Fibroblast of peridontal ligament (primary cell): ENCODE data around the gene SLC7A8.
A peak's percentile ranks its signal among the peaks of the same experiment; 100 is the strongest.

Experiments
- DNase-seq: peaks from one replicate; pipeline ENCODE4 v3.0.0-alpha.2; 2010; ENCODE audit errors: extremely low read depth

Gene SLC7A8

DNA sequence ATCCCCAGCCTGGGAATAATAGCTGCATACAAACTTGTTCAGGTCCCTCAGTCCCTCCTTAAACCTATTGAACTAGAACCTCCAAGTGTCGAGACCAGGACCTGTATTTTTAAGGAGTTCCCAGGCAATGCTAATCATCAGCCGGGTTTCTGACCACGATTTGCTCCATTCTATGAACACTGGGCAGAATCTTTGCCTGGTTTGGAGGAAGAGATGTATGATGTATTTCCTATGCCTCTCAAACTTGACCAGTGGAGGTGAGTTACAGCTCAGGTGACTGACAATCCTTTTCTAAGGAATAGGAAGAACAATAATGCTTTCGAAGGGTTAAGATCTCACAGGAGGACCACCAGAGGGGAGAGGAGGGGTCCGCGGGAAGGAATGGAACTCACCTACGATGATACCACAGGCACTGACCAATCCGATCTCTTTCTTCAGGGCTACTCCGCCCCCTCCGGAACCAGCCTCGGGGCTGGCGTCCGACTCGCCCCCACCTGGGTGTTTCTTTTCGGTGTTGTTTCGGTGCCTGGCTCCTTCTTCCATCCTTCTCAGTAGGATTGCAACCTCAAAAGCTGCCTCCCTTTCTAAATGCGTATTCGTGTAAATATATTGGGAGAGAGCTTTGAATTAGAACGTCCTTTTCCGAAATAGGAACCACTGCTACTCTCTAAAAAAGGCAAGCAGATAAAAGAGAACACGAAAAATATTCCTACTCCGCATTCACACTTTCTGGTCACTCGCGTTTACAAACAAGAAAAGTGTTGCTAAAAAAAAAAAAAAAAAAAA is 895 bp downstream of the SLC7A8 start:
- peak; percentile 32 for DNase-seq

GRCh38 chr14:23181946-23182345 is 1.5 kb downstream of the SLC7A8 start:
- DNase-seq: no peak

GRCh38 chr14:23181453-23181852 is 2.0 kb downstream of the SLC7A8 start:
- peak; percentile 29 for DNase-seq

DNA sequence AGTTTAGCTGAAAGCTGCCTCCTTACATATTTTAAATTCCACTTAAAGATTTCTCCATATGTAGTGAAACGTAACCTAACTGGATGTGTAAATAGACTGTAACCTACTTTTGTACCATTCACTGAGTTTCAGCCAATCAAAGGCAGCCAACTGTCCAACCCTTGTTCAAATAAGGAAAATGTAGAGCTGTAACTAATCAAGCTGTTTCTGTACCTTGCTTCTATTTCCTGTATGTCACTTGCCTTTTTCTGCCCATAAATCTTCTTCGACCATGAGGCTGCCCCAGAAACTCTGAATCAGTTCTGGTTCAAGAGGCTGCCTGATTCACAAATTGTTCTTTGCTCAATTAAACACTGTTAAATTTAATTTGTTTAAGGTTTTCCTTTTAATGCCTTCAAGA is 6.3 kb downstream of the SLC7A8 start:
- no peak for DNase-seq

DNA sequence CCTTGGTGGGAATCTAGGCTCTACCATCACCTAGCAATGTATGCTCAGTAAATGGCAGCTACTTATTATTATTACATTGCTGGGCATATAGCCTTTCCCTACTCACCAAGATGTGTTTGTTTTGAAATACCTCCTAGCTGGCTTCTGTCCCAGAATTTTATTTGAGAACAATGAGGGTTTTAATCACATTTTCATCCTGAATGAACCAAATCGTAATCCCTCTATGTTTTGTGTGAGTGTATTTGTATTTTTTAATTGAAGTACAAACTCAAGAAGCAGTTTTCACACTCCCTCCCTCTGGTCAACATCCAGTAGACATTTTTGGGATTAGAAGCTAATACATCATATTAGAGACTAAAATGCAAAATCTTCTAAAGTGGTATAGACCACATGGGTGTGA is 7.6 kb downstream of the SLC7A8 start:
- peak; percentile 58 for DNase-seq

GRCh38 chr14:23174296-23175184 is 8.9 kb downstream of the SLC7A8 start:
- DNase-seq: peak; percentile 82

DNA sequence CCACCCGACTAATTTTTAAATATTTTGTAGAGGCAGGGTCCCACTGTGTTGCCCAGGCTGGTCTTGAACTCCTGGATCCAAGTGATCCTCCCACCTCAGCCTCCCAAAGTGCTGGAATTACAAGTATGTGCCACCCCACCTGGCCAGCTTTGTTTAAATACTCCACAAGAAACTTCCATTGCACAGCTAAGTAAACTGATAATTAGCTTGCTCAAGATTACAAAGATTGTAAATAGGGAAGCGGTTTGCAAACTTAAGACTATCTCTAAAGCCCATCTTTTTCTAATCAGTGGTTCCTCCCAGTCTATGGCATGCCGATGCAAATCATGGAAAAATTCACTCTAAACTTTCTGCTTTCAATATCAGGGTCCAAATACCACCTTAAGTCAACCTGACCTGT is 9.7 kb downstream of the SLC7A8 start:
- no peak for DNase-seq

DNA sequence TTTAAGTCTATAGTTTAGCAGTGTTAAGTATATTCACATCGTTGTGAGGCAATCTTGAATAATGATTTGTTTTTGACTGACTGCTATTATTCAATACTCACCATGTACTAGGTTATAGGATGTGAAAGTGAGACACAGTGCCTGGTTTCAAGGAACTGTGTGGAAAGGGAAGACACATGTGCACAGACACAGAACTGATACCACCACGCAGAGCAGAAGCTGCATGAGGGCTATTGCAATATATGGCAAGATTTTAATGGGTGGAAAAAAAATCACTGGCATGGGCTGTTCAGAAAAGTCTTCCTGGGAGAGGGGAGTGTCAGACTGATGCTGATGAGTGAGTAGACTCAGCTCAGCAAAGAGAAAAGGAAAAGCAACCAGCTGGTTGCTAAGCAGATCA is 10.4 kb downstream of the SLC7A8 start:
- DNase-seq: no peak

DNA sequence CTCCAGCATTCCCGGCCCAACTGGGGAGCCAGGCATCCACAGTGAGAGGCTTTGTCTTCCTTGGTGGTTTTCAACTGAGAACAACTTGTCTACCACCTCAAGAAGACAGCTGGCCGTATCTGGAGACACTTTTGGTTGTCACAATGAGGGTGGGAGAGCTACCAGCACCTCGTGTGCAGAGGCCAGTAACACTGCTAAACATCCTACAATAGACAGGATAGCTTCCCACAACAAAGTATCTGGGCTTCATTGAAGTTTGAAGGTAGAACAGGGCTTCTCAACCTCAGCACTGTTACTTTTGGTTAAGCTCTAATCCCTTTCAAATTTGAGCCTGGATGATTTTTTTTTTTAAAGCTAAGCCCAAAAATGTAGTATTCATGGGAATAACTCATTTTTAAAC is 10.9 kb downstream of the SLC7A8 start:
- no peak for DNase-seq

- no peak for DNase-seq
Observed at GRCh38 chr14:23172096-23172495, 11.4 kb downstream of the SLC7A8 start.

DNA sequence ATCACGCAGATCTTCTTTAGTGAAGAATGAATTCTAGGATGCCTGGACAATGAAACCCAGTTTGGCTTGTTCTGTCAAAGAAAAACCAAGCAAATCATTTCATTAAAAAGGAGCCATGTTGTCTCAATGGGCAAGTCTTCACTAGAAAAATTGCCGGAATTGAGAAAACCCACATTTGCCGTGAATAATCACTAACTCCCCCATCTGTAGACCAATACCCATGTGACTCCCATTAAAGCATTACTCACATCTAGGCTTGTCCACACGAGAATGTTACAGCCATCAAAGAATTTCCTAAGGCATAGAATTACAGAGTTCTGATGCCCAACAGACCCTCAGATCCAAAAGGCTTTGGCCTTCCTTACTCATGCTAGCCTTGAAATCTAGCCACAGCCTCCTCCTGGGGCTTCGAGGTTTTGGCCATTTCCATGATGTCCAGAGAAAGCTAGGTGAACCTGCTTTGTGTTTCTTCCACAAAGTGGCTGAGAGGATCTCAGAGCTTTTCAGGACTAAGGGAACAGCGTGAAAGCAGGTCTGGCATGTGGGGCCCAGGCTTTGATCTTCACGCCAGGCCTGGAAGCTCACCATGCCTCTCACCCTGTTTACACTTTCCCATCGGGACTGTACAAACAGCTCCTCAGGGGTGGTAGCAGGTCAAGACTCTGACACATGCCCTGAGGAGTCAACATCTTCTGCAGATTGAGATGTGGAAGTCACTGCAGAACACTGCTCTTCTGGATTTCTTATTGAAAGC is 12.1 kb downstream of the SLC7A8 start:
- DNase-seq: peak; percentile 96

DNA sequence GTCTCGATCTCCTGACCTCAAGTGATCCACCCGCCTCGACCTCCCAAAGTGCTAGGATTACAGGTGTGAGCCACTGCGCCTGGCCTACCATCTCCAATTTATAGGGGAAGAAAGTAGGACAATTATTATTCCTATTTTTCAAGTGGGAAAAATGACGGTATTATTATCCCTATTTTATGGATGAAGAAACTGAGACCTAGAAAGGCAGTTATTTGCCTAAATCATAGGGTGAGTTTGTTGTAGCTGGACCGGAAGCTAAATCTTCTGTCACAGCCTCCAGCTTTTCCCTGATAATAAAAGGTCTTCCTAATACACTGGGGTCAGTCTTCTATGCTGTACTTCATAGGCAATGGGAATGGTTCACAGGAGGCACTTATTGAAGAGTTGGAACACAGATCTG is 13.8 kb downstream of the SLC7A8 start:
- no peak for DNase-seq

GRCh38 chr14:23168246-23168645 is 15.2 kb downstream of the SLC7A8 start:
- DNase-seq: no peak

DNA sequence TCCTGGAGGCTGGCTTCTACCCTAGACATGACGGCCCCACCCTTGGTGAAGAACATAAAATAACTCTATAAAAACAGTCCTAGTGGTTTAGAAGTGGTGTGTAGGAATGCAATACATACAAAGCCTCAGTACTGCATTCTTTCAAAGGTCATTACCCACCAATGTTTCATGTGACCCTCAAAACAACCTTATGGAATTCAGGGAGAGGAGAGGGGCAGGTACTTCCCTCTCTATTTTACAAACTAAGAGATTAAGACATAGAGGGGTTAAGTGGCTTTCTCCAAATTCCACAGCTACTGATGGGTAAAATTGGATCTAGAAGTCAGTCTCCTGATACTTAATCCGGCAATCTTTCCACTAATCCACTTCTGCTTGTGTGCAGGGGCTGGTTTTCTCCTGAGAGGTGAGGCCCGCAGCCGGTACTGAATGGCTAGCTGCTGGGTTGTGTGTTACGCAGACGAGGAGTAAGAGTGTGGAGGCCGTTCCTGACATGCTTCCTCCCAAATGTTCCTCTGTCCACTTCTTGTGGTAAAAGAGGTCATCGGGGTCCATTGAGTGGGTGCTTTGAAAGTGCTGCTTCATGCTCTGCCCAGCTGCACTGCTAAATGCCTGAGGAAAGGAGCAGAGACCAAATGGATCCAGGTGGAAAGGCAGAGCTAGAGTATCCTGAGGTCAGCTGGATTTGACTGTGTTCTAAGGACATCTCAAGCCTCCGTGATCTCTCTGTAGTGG is 16.2 kb downstream of the SLC7A8 start:
- no peak for DNase-seq

GRCh38 chr14:23164949-23165348 is 18.5 kb downstream of the SLC7A8 start:
- DNase-seq: no peak

- no peak for DNase-seq
Observed at GRCh38 chr14:23164250-23164649, 19.2 kb downstream of the SLC7A8 start.

DNA sequence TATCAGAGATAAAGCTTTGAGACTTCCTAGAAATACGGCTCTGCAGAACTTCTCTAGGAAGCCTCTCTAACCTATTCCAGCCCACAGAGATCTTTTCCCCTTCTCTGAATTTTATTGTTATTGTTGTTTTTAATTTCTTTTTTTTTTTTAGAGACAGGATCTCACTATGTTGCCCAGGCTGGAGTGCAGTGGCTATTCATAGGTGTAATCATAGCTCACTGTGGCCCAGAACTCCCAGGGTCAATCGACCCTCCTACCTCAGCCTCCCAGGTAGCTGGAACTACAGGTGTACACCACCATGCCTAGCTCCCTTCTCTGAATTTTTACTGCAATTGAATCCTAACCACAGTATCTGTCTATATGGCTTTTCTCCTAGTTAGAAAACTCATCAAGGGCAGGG is 19.6 kb downstream of the SLC7A8 start:
- DNase-seq: no peak

DNA sequence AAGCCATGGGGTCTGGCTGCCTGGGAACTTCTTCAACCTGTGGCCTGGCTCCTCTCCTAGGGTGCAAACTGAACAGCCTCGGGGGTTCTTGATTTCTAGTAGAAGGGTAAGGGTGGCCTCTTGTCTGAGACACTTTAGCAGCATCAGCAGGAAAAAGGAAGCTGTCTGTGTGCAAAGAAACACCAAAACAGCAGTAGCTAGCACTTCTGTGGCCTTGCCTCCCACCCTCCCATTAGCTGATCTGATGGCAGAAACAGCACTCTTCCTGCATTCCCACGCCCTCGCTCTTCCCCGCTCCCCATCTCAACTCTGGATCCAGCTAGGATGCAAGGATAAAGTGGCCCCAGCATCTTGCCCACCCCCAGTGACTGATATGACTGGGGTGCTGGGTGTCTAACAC is 20.7 kb downstream of the SLC7A8 start:
- no peak for DNase-seq

DNA sequence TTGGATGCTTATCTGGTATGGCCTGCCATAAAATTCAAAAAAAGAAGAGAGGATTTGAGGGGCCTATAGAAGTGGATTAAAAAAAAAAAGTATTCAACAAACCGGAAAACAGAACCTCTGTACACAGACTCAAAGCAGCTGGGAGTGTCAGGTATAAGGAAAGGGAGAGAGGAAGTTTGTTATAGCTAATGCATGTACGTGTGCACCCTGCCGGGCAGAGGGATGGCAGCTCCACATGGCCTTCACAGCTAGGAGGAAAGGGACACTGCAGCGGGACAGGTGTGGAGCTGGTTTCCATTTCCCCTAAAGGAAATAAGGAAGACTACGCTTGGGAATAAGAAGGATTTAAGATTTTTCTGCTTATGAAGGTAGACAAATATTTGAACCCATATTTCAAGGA is 21.5 kb downstream of the SLC7A8 start:
- no peak for DNase-seq

GRCh38 chr14:23160924-23161522 is 22.4 kb downstream of the SLC7A8 start:
- DNase-seq: peak; percentile 92

DNA sequence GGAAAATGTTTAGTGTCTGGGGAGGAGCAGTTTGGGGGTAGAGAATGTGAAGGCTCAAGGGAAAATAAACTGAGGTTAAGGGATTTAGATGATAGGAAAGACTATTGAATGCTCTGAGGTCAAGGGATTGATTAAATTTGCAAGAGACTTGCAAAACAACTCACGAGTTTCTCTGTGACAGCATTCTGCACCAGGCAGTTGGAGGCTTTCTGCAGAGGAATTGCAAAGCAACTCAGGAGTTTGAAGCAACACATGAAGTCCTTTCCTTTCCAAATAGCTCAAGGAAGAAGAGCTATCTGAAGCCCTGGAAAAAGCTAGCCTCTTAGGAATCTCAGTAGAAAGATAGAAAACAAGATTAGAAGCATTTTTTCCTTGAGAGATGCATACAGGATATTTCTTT is 23.9 kb downstream of the SLC7A8 start:
- DNase-seq: peak; percentile 51
